HG02759 (cell line): ENCODE measurements around the gene DDX39A.
"Not testable (repeated sequence)": the region's sequence is repeated elsewhere in the genome, so short reads cannot be mapped to it uniquely, and the experiment has no call there.

Experiments used
- ATAC-seq: cut with Tn5 transposase; IDR thresholded peaks from one replicate; pipeline ENCODE4 v1.9.1; 2021; ENCODE audit warnings: mild to moderate bottlenecking, moderate library complexity; ENCODE audit not compliant: unreplicated experiment

Gene DDX39A

DNA sequence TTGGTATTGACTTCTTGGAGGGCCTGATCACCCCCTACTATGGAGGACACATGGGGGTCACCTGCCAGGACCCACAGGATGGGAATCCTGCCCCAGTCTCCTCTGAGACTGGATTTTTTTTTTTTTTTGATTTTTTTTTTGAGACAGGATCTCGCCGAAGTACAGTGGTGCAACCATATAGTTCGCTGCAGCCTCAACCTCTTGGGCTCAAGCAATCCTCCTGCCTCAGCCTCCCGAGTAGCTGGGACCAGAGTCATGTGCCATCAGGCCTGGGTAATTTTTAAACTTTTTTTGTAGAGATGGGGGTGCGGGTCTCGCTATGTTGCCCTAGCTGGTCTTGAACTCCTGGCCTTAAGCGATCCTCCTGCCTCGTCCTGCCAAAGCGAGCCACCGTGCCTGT is 52.1 kb downstream of the DDX39A start:
- ATAC-seq = no peak

DNA sequence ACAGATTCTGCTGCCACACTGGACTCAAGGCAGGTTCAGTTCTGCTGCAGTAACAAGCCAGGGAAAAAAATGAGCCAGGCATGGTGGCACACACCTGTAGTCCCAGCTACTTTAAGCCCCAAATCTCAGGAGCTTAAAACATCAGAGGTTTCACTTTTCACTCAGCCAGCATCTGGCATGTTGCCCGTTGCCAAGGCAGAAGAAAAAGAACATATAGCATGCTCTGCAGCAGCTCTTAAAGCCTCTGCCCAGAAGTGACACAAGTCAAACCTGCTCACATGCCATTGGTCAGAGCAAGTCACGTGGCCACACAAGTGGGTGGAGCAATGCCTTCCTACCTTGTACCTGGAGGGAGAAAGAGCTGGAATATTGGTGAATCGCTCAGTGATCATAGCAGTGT is 52.6 kb downstream of the DDX39A start:
- peak; percentile 49 for ATAC-seq

DNA sequence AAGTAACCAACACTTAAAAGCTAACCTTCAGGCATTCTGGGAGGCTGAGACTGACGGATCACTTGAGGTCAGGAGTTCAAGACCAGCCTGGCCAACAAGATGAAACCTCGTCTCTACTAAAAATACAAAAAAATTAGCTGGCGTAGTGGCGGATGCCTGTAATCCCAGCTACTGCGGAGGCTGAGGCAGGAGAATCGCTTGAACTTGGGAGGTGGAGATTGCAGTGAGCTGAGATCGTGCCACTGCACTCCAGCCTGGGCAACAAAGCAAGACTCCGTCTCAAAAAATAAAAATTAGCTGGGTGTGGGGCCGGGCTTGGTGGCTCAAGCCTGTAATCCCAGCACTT is 55.1 kb downstream of the DDX39A start:
- ATAC-seq = not testable (repeated sequence)

DNA sequence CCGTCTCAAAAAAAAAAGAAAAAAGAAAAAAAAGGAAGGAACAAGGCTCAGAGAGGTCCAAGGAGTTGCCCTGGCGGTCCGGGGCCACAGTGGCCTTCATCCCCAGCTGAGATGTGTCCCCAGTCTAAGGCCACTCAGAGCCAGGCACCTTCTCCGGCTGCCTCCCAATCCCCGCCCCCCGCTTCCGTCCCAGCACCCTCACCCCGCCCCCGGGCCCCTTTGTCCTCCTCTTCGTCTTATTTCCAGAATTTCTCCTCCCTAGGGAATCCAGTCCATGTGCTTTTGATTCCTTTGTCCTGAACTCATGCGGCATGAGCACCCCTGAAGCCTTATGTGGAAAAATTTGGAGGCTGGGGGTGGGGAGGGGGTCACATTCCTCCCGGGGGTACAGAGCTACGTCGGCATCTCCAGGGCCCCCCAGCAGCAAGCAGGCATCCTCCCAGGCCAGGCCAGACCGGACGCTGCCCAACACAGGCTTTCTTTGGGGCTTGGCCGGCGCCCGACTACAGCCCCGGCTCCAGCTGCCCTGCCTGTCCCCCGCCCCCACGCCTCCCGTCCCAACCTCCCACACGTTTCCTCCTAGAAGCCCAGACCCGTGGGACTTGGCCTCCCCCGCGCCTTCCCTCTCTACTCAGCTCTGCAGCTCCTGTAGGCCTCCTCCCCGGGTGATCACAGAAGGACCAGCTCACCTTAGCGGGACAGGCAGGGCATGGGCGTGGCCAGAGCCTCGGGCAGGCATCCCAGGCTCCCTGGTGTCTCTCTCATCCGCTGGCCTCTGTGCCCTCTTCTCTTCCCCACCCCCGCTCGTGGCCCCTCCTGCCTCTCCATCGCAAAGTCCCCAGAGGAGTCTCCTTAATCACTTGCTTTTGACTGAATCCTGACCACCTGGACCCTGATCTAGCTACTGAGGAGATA is 55.7 kb downstream of the DDX39A start:
- ATAC-seq = no peak

DNA sequence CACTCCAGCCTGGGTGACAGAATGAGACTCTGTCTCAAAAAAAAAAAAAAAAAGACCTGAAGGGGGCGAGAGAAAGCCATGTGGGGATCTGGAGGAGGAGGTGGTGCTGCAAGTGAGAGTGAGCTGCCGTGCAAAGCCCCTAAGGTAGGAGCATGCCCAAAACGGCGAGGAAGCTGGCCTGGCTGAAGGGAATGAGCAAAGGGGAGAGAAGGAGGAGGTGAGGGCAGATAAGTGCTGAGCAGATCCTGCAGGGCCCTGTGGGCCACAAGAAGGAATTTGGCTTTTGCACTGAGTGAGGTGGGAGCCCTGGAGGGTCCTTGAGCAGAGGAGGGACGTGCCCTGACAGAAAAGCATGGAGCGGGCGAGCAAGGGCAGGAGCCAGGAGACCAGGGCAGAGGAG is 57.3 kb downstream of the DDX39A start:
- no peak for ATAC-seq
